HepG2 (cell line): Measurements from ENCODE around the gene PNKD. TPM values are rescaled to one million over a fixed set of nuclear protein-coding genes. Genes with fewer than 3 reads are reported as not detected.
A peak's percentile ranks its signal among the peaks of the same experiment; 100 is the strongest.

Experiments
- CEBPB ChIP-seq: IDR thresholded peaks from 2 replicates; pipeline ENCODE4 v1.6.1; 2011; ENCODE audit warnings: low read depth, low read length, improper control_type of control experiment, borderline replicate concordance
- FOXC1 ChIP-seq: sonication (generic); formaldehyde crosslinking; IDR thresholded peaks from 2 replicates; pipeline ENCODE4 v1.8.0; 2022; ENCODE audit warnings: mild to moderate bottlenecking, missing genetic modification reagents, borderline replicate concordance
- HNF1A ChIP-seq, 2 experiments: sonication (generic) in 1 of 2; formaldehyde crosslinking in 1 of 2; IDR thresholded peaks; 2 replicates each; pipeline versions ENCODE4 v1.4.0 to v1.6.1; 2016 to 2020; ENCODE audit warnings: borderline replicate concordance in 1 of 2, low read depth in 1 of 2, mild to moderate bottlenecking in 1 of 2, missing genetic modification reagents in 1 of 2
- HNRNPUL1 ChIP-seq: fragments of 200-400 bp; formaldehyde crosslinking; IDR thresholded peaks from 2 replicates; pipeline ENCODE4 v1.6.1; 2017; ENCODE audit warnings: low read depth, mild to moderate bottlenecking, low read length, moderate library complexity
- IKZF5 ChIP-seq: IDR thresholded peaks from 2 replicates; pipeline ENCODE4 v1.6.1; 2018; ENCODE audit warnings: missing genetic modification reagents, mild to moderate bottlenecking, missing compliant biosample characterization
- IRF2 ChIP-seq: IDR thresholded peaks from 2 replicates; pipeline ENCODE4 v1.6.1; 2018; ENCODE audit warnings: missing genetic modification reagents, missing compliant biosample characterization
- KLF16 ChIP-seq, 2 experiments: sonication (generic) in 1 of 2; formaldehyde crosslinking in 1 of 2; IDR thresholded peaks; 2 replicates each; pipeline versions ENCODE4 v1.6.1 to v1.8.0; 2016 to 2023; ENCODE audit warnings: missing genetic modification reagents in 2 of 2, missing compliant biosample characterization in 1 of 2
- NAIF1 ChIP-seq: sonication (generic); formaldehyde crosslinking; IDR thresholded peaks from 2 replicates; pipeline ENCODE4 v1.5.0; 2020; ENCODE audit warnings: mild to moderate bottlenecking, missing genetic modification reagents, borderline replicate concordance
- POLR2AphosphoS2 ChIP-seq: IDR thresholded peaks from 2 replicates; pipeline ENCODE4 v1.6.1; 2011; ENCODE audit warnings: low read depth, low read length, improper control_type of control experiment
- PRPF4 ChIP-seq: fragments of 200-400 bp; formaldehyde crosslinking; IDR thresholded peaks from 2 replicates; pipeline ENCODE4 v1.6.1; 2016; ENCODE audit warnings: low read length, low read depth; ENCODE audit not compliant: poor library complexity, severe bottlenecking
- RCOR2 ChIP-seq: IDR thresholded peaks from 2 replicates; pipeline ENCODE4 v1.6.1; 2016; ENCODE audit warnings: missing biosample characterization, missing genetic modification reagents
- RELA ChIP-seq: sonication (generic); formaldehyde crosslinking; IDR thresholded peaks from 2 replicates; pipeline ENCODE4 v1.4.0; 2020; ENCODE audit warnings: missing genetic modification reagents
- RNF2 ChIP-seq: fragments of 450-650 bp; conservative IDR thresholded peaks from 2 replicates; pipeline ENCODE4 v1.6.1; 2016; ENCODE audit warnings: low read depth
- SYNCRIP ChIP-seq: fragments of 200-400 bp; formaldehyde crosslinking; IDR thresholded peaks from 2 replicates; pipeline ENCODE4 v1.6.1; 2018; ENCODE audit warnings: mild to moderate bottlenecking, low read depth, low read length; ENCODE audit not compliant: insufficient read depth
- TRIM24 ChIP-seq: sonication (generic); formaldehyde crosslinking; IDR thresholded peaks from 2 replicates; pipeline ENCODE4 v1.8.0; 2022; ENCODE audit warnings: mild to moderate bottlenecking, missing genetic modification reagents
- ZKSCAN1 ChIP-seq: fragments of 150-350 bp; IDR thresholded peaks from 2 replicates; pipeline ENCODE4 v1.6.1; 2014; ENCODE audit warnings: low read length
- ZNF20 ChIP-seq: sonication (generic); formaldehyde crosslinking; IDR thresholded peaks from 2 replicates; pipeline ENCODE4 v1.4.0; 2020; ENCODE audit warnings: mild to moderate bottlenecking, moderate library complexity, missing genetic modification reagents
- ZNF3 ChIP-seq: IDR thresholded peaks from 2 replicates; pipeline ENCODE4 v1.7.0; 2017; ENCODE audit warnings: inconsistent platforms
- ZNF383 ChIP-seq: sonication (generic); formaldehyde crosslinking; IDR thresholded peaks from 2 replicates; pipeline ENCODE4 v1.4.0; 2020; ENCODE audit warnings: missing genetic modification reagents, mild to moderate bottlenecking, borderline replicate concordance
- ZNF432 ChIP-seq: sonication (generic); formaldehyde crosslinking; IDR thresholded peaks from 2 replicates; pipeline ENCODE4 v1.5.0; 2020; ENCODE audit warnings: missing genetic modification reagents, mild to moderate bottlenecking, borderline replicate concordance
- ZNF512 ChIP-seq: sonication (generic); formaldehyde crosslinking; IDR thresholded peaks from 2 replicates; pipeline ENCODE4 v1.4.0; 2020; ENCODE audit warnings: mild to moderate bottlenecking, missing genetic modification reagents
- ZNF572 ChIP-seq: sonication (generic); formaldehyde crosslinking; IDR thresholded peaks from 2 replicates; pipeline ENCODE4 v1.5.1; 2020; ENCODE audit warnings: mild to moderate bottlenecking, missing genetic modification reagents
- polyA plus RNA-seq, 8 experiments: library from polyadenylated mRNA; depleted of rRNA in 3 of 8; stranded (reverse) in 7 of 8; unstranded in 1 of 8; fragments of >200 nt; fragmentation: Illumina TruSeq in 4 of 8; extraction: Trizol in 4 of 8; gene quantifications; 2 replicates each; pipeline versions ENCODE4 v1.2.1 to v1.2.3, GENCODE V29; 2011 to 2016; ENCODE audit warnings: low read depth in 4 of 8, missing spikeins in 1 of 8, mixed read lengths in 1 of 8; ENCODE audit not compliant: insufficient read depth in 1 of 8
- total RNA-seq, 5 experiments: library from RNA; depleted of rRNA; stranded (reverse); fragments of >200 nt; fragmentation: Illumina TruSeq; extraction: Trizol; gene quantifications; 2 replicates each; pipeline ENCODE4 v1.2.3, GENCODE V29; 2016; ENCODE audit warnings: low read depth in 1 of 5

Gene PNKD
- total and polyA plus RNA-seq, 2 of the 13 experiments (the other 11 are each of a cell fraction or from before 2014, with no cell fraction given): 55.9 to 80.4 TPM

- TF ChIP-seq HNF1A (IDR thresholded peaks at IDR 0.05; ENCODE audit: low read depth) (no peak), HNF1A (CRISPR knock-in tag; IDR thresholded peaks at IDR 0.05; ENCODE audit: borderline replicate concordance) (peak; percentile 55; the same call in 1 of the 2 replicates), ZNF3 (CRISPR knock-in tag) (no peak), POLR2AphosphoS2 (0 out of 2 replicates have a peak, but pooled peaks have one; percentile 23), TRIM24 (CRISPR knock-in tag) (no peak), ZNF432 (CRISPR knock-in tag) (no peak), SYNCRIP (no peak), CEBPB (no peak), ZNF512 (CRISPR knock-in tag) (no peak), ZNF20 (no peak), PRPF4 (no peak), HNRNPUL1 (no peak), KLF16 (CRISPR knock-in tag; IDR thresholded peaks at IDR 0.05) (0 out of 4 replicates have a peak, but pooled peaks of 1 of the 2 experiments have one; percentile 1), RCOR2 (no peak), ZNF383 (CRISPR knock-in tag) (0 out of 2 replicates have a peak, but pooled peaks have one; percentile 41), ZKSCAN1 (no peak), IKZF5 (CRISPR knock-in tag) (no peak), FOXC1 (CRISPR knock-in tag) (no peak), RELA (CRISPR knock-in tag) (no peak), ZNF572 (CRISPR knock-in tag) (no peak), RNF2 (no peak), IRF2 (CRISPR knock-in tag) (no peak), NAIF1 (no peak)
Observed at GRCh38 chr2:218271865-218272530, 1.7 kb downstream of the PNKD start (continued).
